Osteocyte (in vitro differentiated cells): ENCODE results near the gene PIK3R2. TPM values are rescaled to one million over a fixed set of nuclear protein-coding genes. Genes with fewer than 3 reads are reported as not detected.
A peak's percentile ranks its signal among the peaks of the same experiment; 100 is the strongest.

Experiments
- DNase-seq: peaks from one replicate; pipeline ENCODE4 v3.0.0; 2021; ENCODE audit warnings: mixed read lengths; ENCODE audit not compliant: unreplicated experiment; ENCODE audit errors: extremely low spot score
- H3K27ac Mint-ChIP-seq: one replicate; pipeline ENCODE4 v1.8.0; 2021; ENCODE audit warnings: mild to moderate bottlenecking, mixed read lengths; ENCODE audit not compliant: unreplicated experiment
- H3K27me3 Mint-ChIP-seq: one replicate; pipeline ENCODE4 v1.8.0; 2021; ENCODE audit warnings: mixed read lengths; ENCODE audit not compliant: unreplicated experiment
- H3K36me3 Mint-ChIP-seq: one replicate; pipeline ENCODE4 v1.8.0; 2021; ENCODE audit warnings: mixed read lengths; ENCODE audit not compliant: unreplicated experiment
- H3K4me1 Mint-ChIP-seq: one replicate; pipeline ENCODE4 v1.8.0; 2021; ENCODE audit warnings: mixed read lengths; ENCODE audit not compliant: unreplicated experiment
- H3K4me3 Mint-ChIP-seq: one replicate; pipeline ENCODE4 v1.8.0; 2021; ENCODE audit warnings: mild to moderate bottlenecking, moderate library complexity, mixed read lengths; ENCODE audit not compliant: unreplicated experiment
- H3K9me3 Mint-ChIP-seq: one replicate; pipeline ENCODE4 v1.8.0; 2021; ENCODE audit warnings: mixed read lengths; ENCODE audit not compliant: unreplicated experiment
- total RNA-seq: library from RNA; stranded (reverse); gene quantifications from 2 replicates; pipeline ENCODE4 v1.2.1, GENCODE V29; 2021
- TF ChIP-seq, protein P1 (sequence below): fragments of 200-600 bp; sonication (generic); IDR thresholded peaks from 2 replicates; pipeline ENCODE4 v1.5.0; 2021; ENCODE audit warnings: antibody characterized with exemption, mild to moderate bottlenecking, moderate library complexity

PIK3R2 gene
- total RNA-seq, 1 donor from 2014 or later, result 68.1 TPM

DNA sequence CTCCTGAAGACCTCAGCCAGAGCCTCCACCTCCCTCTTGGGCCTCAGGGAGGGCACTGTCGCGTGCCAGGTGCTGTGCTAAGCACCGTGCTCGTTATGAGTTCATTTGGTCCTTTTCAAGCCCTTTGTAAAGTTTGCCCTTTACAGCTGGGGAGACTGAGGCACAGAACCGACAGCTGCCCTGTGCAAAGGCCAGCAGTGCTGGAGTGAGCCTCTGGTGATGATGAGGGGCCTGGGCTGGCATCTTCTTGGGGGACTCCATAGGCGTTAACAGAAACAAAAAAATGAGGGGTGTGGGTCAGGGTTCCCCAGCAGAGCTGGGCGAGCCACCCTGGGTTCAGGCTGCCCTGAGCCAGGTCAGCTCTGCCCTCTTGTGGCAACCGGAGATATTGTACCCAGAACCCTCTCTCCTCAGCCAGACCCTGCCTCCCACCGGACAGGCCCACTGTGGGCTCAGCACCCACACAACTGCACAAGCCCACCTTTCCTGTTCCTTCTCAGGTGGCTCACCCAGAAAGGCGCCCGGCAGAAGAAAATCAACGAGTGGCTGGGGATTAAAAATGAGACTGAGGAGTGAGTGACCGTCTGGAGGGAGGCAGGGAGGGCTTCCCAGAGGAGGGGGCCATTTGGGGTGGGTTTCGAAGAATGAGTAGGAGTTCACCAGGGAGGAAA lies 15.1 kb downstream of the PIK3R2 start:
- Mint-ChIP-seq H3K4me1 (peaks cover 5% of the 10 kb centered on the region), H3K27ac (no peak overlapping the region), H3K4me3 (no peak overlapping the region), H3K27me3 (no peaks in the 10 kb centered on the region), H3K9me3 (no peaks in the 10 kb centered on the region), H3K36me3 (peaks cover 29% of the 10 kb centered on the region)
- TF ChIP-seq, protein P1, sequence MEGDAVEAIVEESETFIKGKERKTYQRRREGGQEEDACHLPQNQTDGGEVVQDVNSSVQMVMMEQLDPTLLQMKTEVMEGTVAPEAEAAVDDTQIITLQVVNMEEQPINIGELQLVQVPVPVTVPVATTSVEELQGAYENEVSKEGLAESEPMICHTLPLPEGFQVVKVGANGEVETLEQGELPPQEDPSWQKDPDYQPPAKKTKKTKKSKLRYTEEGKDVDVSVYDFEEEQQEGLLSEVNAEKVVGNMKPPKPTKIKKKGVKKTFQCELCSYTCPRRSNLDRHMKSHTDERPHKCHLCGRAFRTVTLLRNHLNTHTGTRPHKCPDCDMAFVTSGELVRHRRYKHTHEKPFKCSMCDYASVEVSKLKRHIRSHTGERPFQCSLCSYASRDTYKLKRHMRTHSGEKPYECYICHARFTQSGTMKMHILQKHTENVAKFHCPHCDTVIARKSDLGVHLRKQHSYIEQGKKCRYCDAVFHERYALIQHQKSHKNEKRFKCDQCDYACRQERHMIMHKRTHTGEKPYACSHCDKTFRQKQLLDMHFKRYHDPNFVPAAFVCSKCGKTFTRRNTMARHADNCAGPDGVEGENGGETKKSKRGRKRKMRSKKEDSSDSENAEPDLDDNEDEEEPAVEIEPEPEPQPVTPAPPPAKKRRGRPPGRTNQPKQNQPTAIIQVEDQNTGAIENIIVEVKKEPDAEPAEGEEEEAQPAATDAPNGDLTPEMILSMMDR, result peak; percentile 80
- no peak for DNase-seq

GRCh38 chr19:18168673-18169381 lies 15.9 kb downstream of the PIK3R2 start:
- Mint-ChIP-seq H3K27me3 (no peaks in the 10 kb centered on the region), H3K36me3 (peaks cover 24% of the 10 kb centered on the region), H3K9me3 (no peaks in the 10 kb centered on the region), H3K27ac (no peak overlapping the region), H3K4me3 (no peak overlapping the region), H3K4me1 (peaks cover 10% of the 10 kb centered on the region)
- DNase-seq, result no peak
- TF ChIP-seq, protein P1, result no peak

DNA sequence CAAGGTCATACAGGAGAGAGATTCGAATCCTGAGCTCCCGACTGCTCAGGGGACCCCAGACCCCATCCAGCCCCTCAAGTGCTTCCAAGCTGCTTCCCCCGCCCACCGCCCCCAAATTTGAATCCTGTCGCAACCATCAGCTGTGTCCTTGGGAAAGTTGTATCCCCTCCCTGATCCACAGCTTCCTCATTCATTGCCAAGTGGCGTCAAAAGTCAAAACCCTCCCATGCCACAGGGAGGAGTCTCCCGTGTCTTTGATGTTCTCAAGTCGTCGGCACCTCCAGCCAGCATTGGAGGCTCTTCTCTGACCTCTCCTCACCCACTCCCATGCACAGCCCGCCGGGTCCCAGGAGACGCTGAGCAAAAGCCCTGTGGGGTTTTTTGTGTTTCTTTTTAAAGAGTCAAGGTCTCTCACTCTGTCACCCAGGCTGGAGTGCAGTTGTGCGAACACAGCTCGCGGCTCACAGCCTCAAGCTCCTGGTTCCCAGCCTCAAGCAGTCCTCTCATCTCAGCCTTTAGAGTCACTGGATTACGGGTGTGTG lies 17.8 kb downstream of the PIK3R2 start:
- TF ChIP-seq, protein P1, result no peak
- peaks cover 2% of the 10 kb centered on the region for H3K27me3 Mint-ChIP-seq
- peaks cover 16% of the 10 kb centered on the region for H3K4me1 Mint-ChIP-seq
- no peak overlapping the region for H3K27ac Mint-ChIP-seq
- H3K9me3 Mint-ChIP-seq, result no peaks in the 10 kb centered on the region
- no peak overlapping the region for H3K4me3 Mint-ChIP-seq
- no peak for DNase-seq
- H3K36me3 Mint-ChIP-seq, result peaks cover 20% of the 10 kb centered on the region

DNA sequence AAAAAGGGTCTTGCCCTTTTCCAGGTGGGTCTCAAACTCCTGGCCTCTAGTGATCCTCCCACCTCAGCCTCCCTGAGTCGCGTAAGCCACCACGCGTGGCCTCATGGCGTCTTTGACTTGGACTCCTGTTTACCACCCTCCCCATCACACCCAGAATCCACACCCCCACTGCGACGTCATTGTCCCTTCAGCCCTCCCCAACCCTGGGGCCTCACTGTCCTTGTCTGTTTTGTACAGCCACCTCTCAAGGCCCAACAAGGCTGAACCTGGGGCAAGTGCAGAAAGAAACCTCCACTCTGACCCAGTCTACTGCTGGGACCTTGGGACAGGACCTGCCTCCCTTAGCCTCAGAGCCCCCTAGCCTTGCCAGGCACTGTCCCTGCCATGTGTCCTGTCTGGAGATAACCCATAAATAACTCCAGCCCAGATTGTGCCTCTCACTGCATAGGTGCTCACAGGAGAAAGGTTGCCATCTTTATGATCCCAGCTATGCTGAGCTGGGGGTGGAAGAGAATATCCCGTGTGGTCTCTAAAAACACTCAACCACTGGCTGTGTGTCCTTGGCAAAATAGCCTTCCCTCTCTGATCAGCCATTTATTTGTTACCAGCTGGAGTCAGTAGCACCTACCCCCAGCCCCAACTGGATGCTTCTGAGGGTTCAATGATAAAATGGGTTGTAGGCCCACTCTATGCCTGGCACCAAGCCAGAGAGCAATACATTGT lies 18.8 kb downstream of the PIK3R2 start:
- Mint-ChIP-seq H3K9me3 (no peaks in the 10 kb centered on the region), H3K4me1 (peaks cover 16% of the 10 kb centered on the region), H3K27me3 (peaks cover 5% of the 10 kb centered on the region), H3K4me3 (no peak overlapping the region), H3K27ac (no peak overlapping the region), H3K36me3 (peaks cover 15% of the 10 kb centered on the region)
- no peak for DNase-seq
- TF ChIP-seq, protein P1, result no peak
